H1 (cell line): ENCODE measurements around the gene AKR1C2. TPM values are rescaled to one million over a fixed set of nuclear protein-coding genes. Genes with fewer than 3 reads are reported as not detected.

Source experiments
- CTCF ChIA-PET: fragments of 300-600 bp; sonication (Branson Sonifier 250); formaldehyde crosslinking; loops from one replicate; lab custom pipeline; 2021; ENCODE audit not compliant: partially characterized antibody; lab: Charles Lee
- POLR2A ChIA-PET: fragments of 300-600 bp; sonication (Branson Sonifier 250); formaldehyde crosslinking; loops from one replicate; lab custom pipeline; 2021; ENCODE audit warnings: inconsistent platforms; ENCODE audit not compliant: partially characterized antibody; lab: Charles Lee
- DNase-seq, 2 experiments: peaks; one replicate each; pipeline versions ENCODE4 v3.0.0 to v3.0.0-alpha.2; 2010 to 2022; ENCODE audit warnings: low spot score in 2 of 2, low read depth in 1 of 2, mixed read lengths in 1 of 2
- FAIRE-seq: peaks from 2 replicates; lab custom pipeline; 2011; peaks lifted over from hg19 to GRCh38; lab: Jason Lieb, UNC
- H2AFZ ChIP-seq: 2 replicates; pipeline ENCODE4 v1.8.1; 2012; ENCODE audit warnings: low read length, inconsistent platforms
- H2AK5ac ChIP-seq: 2 replicates; pipeline ENCODE4 v1.6.1; 2013; ENCODE audit warnings: low read depth, low read length
- H2BK120ac ChIP-seq: replicated peaks from 2 replicates; pipeline ENCODE3; 2013; ENCODE audit warnings: low read depth, low read length, inconsistent platforms
- H2BK12ac ChIP-seq: 2 replicates; pipeline ENCODE4 v1.6.1; 2013; ENCODE audit warnings: low read depth, low read length
- H2BK15ac ChIP-seq: 2 replicates; pipeline ENCODE4 v1.6.1; 2013; ENCODE audit warnings: low read length
- H2BK20ac ChIP-seq: 2 replicates; pipeline ENCODE4 v1.6.1; 2013; ENCODE audit warnings: low read length
- H2BK5ac ChIP-seq: 2 replicates; pipeline ENCODE4 v1.6.1; 2013; ENCODE audit warnings: low read depth, low read length
- H3K14ac ChIP-seq: 2 replicates; pipeline ENCODE4 v1.6.1; 2013; ENCODE audit warnings: inconsistent platforms; ENCODE audit not compliant: insufficient read length
- H3K18ac ChIP-seq: 2 replicates; pipeline ENCODE4 v1.6.1; 2013; ENCODE audit warnings: low read length; ENCODE audit errors: extremely low read depth
- H3K23ac ChIP-seq: 2 replicates; pipeline ENCODE4 v1.6.1; 2013; ENCODE audit warnings: inconsistent platforms; ENCODE audit not compliant: insufficient read length
- H3K23me2 ChIP-seq: 2 replicates; pipeline ENCODE4 v1.6.1; 2013; ENCODE audit warnings: low read depth, low read length
- H3K27ac ChIP-seq: 2 replicates; pipeline ENCODE4 v1.6.1; 2011; ENCODE audit warnings: low read depth, low read length, inconsistent platforms
- H3K27me3 ChIP-seq, 4 experiments: replicated peaks in 1 of 4; 1 replicate in 1 of 4; 2 replicates in 3 of 4; pipeline versions ENCODE4 v1.6.1 to v1.8.1; 2011 to 2013; ENCODE audit warnings: low read length in 3 of 4, mild to moderate bottlenecking in 3 of 4, inconsistent platforms in 2 of 4, mixed read lengths in 2 of 4, moderate library complexity in 1 of 4; ENCODE audit not compliant: control insufficient read depth in 3 of 4, insufficient read depth in 3 of 4; ENCODE audit errors: extremely low read depth in 1 of 4
- H3K36me3 ChIP-seq, 4 experiments: 2 replicates each; pipeline versions ENCODE4 v1.6.1 to v1.8.1; 2011 to 2013; ENCODE audit warnings: mild to moderate bottlenecking in 4 of 4, low read length in 3 of 4, moderate library complexity in 2 of 4, control low read depth in 1 of 4, inconsistent platforms in 1 of 4; ENCODE audit not compliant: insufficient read depth in 4 of 4, control insufficient read depth in 2 of 4
- H3K4ac ChIP-seq: replicated peaks from 2 replicates; pipeline ENCODE3; 2013; ENCODE audit warnings: low read length, low read depth, mixed read lengths, inconsistent platforms; ENCODE audit not compliant: insufficient read length
- H3K4me1 ChIP-seq, 4 experiments: replicated peaks in 1 of 4; 1 replicate in 1 of 4; 2 replicates in 3 of 4; pipeline versions ENCODE4 v1.6.1 to v1.8.1; 2011 to 2013; ENCODE audit warnings: low read length in 3 of 4, inconsistent platforms in 2 of 4, mixed read lengths in 1 of 4; ENCODE audit not compliant: insufficient read depth in 4 of 4, control insufficient read depth in 3 of 4
- H3K4me2 ChIP-seq, 2 experiments: 2 replicates each; pipeline versions ENCODE4 v1.6.1 to v1.8.1; 2011 to 2013; ENCODE audit warnings: low read depth in 2 of 2, low read length in 2 of 2, control low read depth in 1 of 2, inconsistent platforms in 1 of 2, mild to moderate bottlenecking in 1 of 2; ENCODE audit not compliant: insufficient read depth in 1 of 2
- H3K4me3 ChIP-seq, 4 experiments: fragments of 200-600, 300-600 bp in 1 of 4; sonication (generic), shearing (Covaris generic), sonication (Bioruptor Twin) in 1 of 4; 2 replicates each; pipeline versions ENCODE4 v1.5.1 to v1.8.1; 2011 to 2016; ENCODE audit warnings: low read length in 4 of 4, low read depth in 3 of 4, control low read depth in 2 of 4, inconsistent platforms in 2 of 4, mild to moderate bottlenecking in 2 of 4, mixed read lengths in 1 of 4, moderate library complexity in 1 of 4; ENCODE audit not compliant: insufficient read depth in 2 of 4; ENCODE audit errors: extremely low read depth in 1 of 4
- H3K56ac ChIP-seq: replicated peaks from 2 replicates; pipeline ENCODE3; 2013; ENCODE audit warnings: low read depth, mild to moderate bottlenecking, mixed read lengths, low read length, inconsistent platforms; ENCODE audit not compliant: insufficient read length
- H3K79me1 ChIP-seq: 2 replicates; pipeline ENCODE4 v1.6.1; 2013; ENCODE audit warnings: low read depth, low read length, control low read depth
- H3K79me2 ChIP-seq, 2 experiments: 2 replicates each; pipeline versions ENCODE4 v1.6.1 to v1.8.1; 2012 to 2013; ENCODE audit warnings: low read length in 2 of 2, mild to moderate bottlenecking in 2 of 2, inconsistent platforms in 1 of 2; ENCODE audit not compliant: insufficient read depth in 2 of 2, control insufficient read depth in 1 of 2
- H3K9ac ChIP-seq, 4 experiments: replicated peaks in 1 of 4; 1 replicate in 1 of 4; 2 replicates in 3 of 4; pipeline versions ENCODE4 v1.6.1 to v1.8.1; 2011 to 2013; ENCODE audit warnings: low read depth in 3 of 4, low read length in 3 of 4, control low read depth in 2 of 4, mild to moderate bottlenecking in 2 of 4, moderate library complexity in 2 of 4, inconsistent platforms in 1 of 4; ENCODE audit errors: extremely low read depth in 1 of 4
- H3K9me3 ChIP-seq, 2 experiments: 2 replicates each; pipeline versions ENCODE4 v1.6.1 to v1.8.1; 2012 to 2013; ENCODE audit warnings: mild to moderate bottlenecking in 2 of 2, moderate library complexity in 2 of 2, control low read depth in 1 of 2, inconsistent platforms in 1 of 2, low read depth in 1 of 2, low read length in 1 of 2, mixed read lengths in 1 of 2; ENCODE audit not compliant: insufficient read depth in 2 of 2
- H4K20me1 ChIP-seq, 2 experiments: replicated peaks in 1 of 2; 2 replicates each; pipeline versions ENCODE3 to v1.8.1; 2011 to 2013; ENCODE audit warnings: inconsistent platforms in 2 of 2, low read length in 2 of 2, mild to moderate bottlenecking in 1 of 2; ENCODE audit not compliant: insufficient read depth in 2 of 2, control insufficient read depth in 1 of 2
- H4K5ac ChIP-seq: 2 replicates; pipeline ENCODE4 v1.6.1; 2013; ENCODE audit warnings: low read length, low read depth, mixed read lengths, inconsistent platforms; ENCODE audit not compliant: insufficient read length
- H4K8ac ChIP-seq: 2 replicates; pipeline ENCODE4 v1.8.0; 2013; ENCODE audit warnings: mild to moderate bottlenecking, moderate library complexity, low read length, inconsistent platforms; ENCODE audit not compliant: insufficient read depth; ENCODE audit errors: extremely low read depth
- H4K91ac ChIP-seq: replicated peaks from 2 replicates; pipeline ENCODE3; 2013; ENCODE audit warnings: low read length, mixed read lengths, inconsistent platforms; ENCODE audit not compliant: insufficient read length
- CREB1 ChIP-seq: IDR thresholded peaks from 2 replicates; pipeline ENCODE4 v1.6.1; 2012; ENCODE audit warnings: inconsistent platforms
- E2F6 ChIP-seq: IDR thresholded peaks from 2 replicates; pipeline ENCODE4 v1.6.1; 2012; ENCODE audit warnings: inconsistent platforms
- MAX ChIP-seq: IDR thresholded peaks from 2 replicates; pipeline ENCODE4 v1.6.1; 2012; ENCODE audit warnings: inconsistent platforms
- POU5F1 ChIP-seq: IDR thresholded peaks from 2 replicates; pipeline ENCODE4 v1.6.1; 2011; ENCODE audit warnings: low read depth, mild to moderate bottlenecking, low read length, moderate library complexity
- RBBP5 ChIP-seq: IDR thresholded peaks from 2 replicates; pipeline ENCODE4 v1.7.1; 2012; ENCODE audit warnings: low read depth, mild to moderate bottlenecking, inconsistent platforms, low read length, moderate library complexity, borderline replicate concordance
- SIN3A ChIP-seq, 2 experiments: IDR thresholded peaks in 1 of 2; conservative IDR thresholded peaks in 1 of 2; 2 replicates each; pipeline ENCODE4 v1.6.1; 2011 to 2012; ENCODE audit warnings: low read length in 2 of 2, improper control_type of control experiment in 1 of 2, low read depth in 1 of 2, mild to moderate bottlenecking in 1 of 2
- SIRT6 ChIP-seq: IDR thresholded peaks from one replicate; pipeline ENCODE4 v1.7.1; 2012; ENCODE audit warnings: low read length, inconsistent platforms
- SP1 ChIP-seq: IDR thresholded peaks from 2 replicates; pipeline ENCODE4 v1.6.1; 2011; ENCODE audit warnings: low read depth, low read length
- SP2 ChIP-seq: IDR thresholded peaks from 2 replicates; pipeline ENCODE4 v1.6.1; 2012; ENCODE audit warnings: mild to moderate bottlenecking, low read length, inconsistent platforms
- SP4 ChIP-seq: IDR thresholded peaks from 2 replicates; pipeline ENCODE4 v1.6.1; 2012; ENCODE audit warnings: low read length, inconsistent platforms
- SRF ChIP-seq: IDR thresholded peaks from 2 replicates; pipeline ENCODE4 v1.6.1; 2011; ENCODE audit warnings: mild to moderate bottlenecking, low read depth, low read length, moderate library complexity
- polyA plus RNA-seq, 7 experiments: library from polyadenylated mRNA; depleted of rRNA in 3 of 7; stranded (reverse) in 5 of 7; unstranded in 2 of 7; fragments of >200 nt in 5 of 7; fragments of 200-250 nt in 2 of 7; gene quantifications; 1 replicate in 5 of 7; 2 replicates in 1 of 7; 4 replicates in 1 of 7; pipeline versions ENCODE4 v1.2.1 to v1.2.3, GENCODE V29; 2011 to 2013; ENCODE audit warnings: missing spikeins in 2 of 7, mixed read lengths in 2 of 7
- total RNA-seq: library from RNA; stranded (reverse); fragmentation: NEBNext Ultra II Directional; extraction: Animal tissue kit (Norgen Biotek cat#: 25700); gene quantifications from 2 replicates; pipeline ENCODE4 v1.2.1, GENCODE V29; 2021

AKR1C2 gene
- total and polyA plus RNA-seq, 2 of the 8 experiments (the other 6 are each of a cell fraction or from before 2014, with no cell fraction given) = 0.77 to 1.2 TPM

- H3K79me2 ChIP-seq = no peaks in the 10 kb centered on the region
- no peaks in the 10 kb centered on the region for H3K23me2 ChIP-seq
- no peak overlapping the region for H2BK12ac ChIP-seq
- H3K4me2 ChIP-seq = no peak overlapping the region
- H2AK5ac ChIP-seq = no peak overlapping the region
- ChIA-PET CTCF (interaction anchor here (1.0 kb wide), 1 partner anchor 118 kb away, joined by 3 read pairs; the partner anchor contains the start of gene AKR1C3), POLR2A (interaction anchor here (1.0 kb wide), 1 partner anchor 24 kb away, joined by 3 read pairs; no protein-coding TSS in a partner anchor)
- peaks cover 2 to 5% (median 4%) of the 10 kb centered on the region in 4 experiments; a peak in 5 of 7 replicates for H3K4me1 ChIP-seq
- H2BK15ac ChIP-seq = no peak overlapping the region
- no peak overlapping the region for H3K27ac ChIP-seq
- DNase-seq (no peak), FAIRE-seq (no peak)
- H3K4me3 ChIP-seq = no peak overlapping the region
- H3K14ac ChIP-seq = no peak overlapping the region
- H2BK5ac ChIP-seq = no peak overlapping the region
- H3K4ac ChIP-seq = no peak overlapping the region
- H2AFZ ChIP-seq = no peak overlapping the region
- no peak overlapping the region for H4K5ac ChIP-seq
- no peak overlapping the region for H3K23ac ChIP-seq
- no peak overlapping the region for H2BK120ac ChIP-seq
- H3K9ac ChIP-seq = no peak overlapping the region
- no peak overlapping the region for H4K8ac ChIP-seq
- no peaks in the 10 kb centered on the region for H4K20me1 ChIP-seq
- H3K56ac ChIP-seq = no peak overlapping the region
- H2BK20ac ChIP-seq = no peak overlapping the region
- H3K9me3 ChIP-seq = no peaks in the 10 kb centered on the region
- no peaks in the 10 kb centered on the region for H3K36me3 ChIP-seq
- no peaks in the 10 kb centered on the region for H3K79me1 ChIP-seq
- no peak overlapping the region for H4K91ac ChIP-seq
- H3K18ac ChIP-seq = no peak overlapping the region
- no peaks in the 10 kb centered on the region for H3K27me3 ChIP-seq
- TF ChIP-seq SIRT6 (no peak), MAX (no peak), SP1 (no peak), SP2 (no peak), POU5F1 (no peak), SIN3A (conservative IDR thresholded peaks at IDR 0.05 in 1 of 2, IDR thresholded peaks at IDR 0.05 in 1 of 2; ENCODE audit: low read depth in 1 of 2, low read length in 2 of 2) (no peak), CREB1 (no peak), E2F6 (no peak), RBBP5 (no peak), SP4 (no peak), SRF (no peak)
These were observed 26.6 kb downstream of the AKR1C2 start for GRCh38 chr10:4977025-4977424.
